Trophoblast cell (in vitro differentiated cells and primary cell): ENCODE results near the gene GALNT13.

Experiments
- DNase-seq, 2 donors: peaks; one replicate each; pipeline ENCODE4 v3.0.0-alpha.2; 2016
- H2AFZ ChIP-seq: 2 replicates; pipeline ENCODE4 v1.6.1; 2013; ENCODE audit warnings: low read length, moderate library complexity, mild to moderate bottlenecking; ENCODE audit not compliant: insufficient read depth, poor library complexity
- H2AK5ac ChIP-seq: 2 replicates; pipeline ENCODE4 v1.6.1; 2013; ENCODE audit warnings: mild to moderate bottlenecking, low read length
- H2BK120ac ChIP-seq: 2 replicates; pipeline ENCODE4 v1.6.1; 2013; ENCODE audit warnings: low read length, mild to moderate bottlenecking, moderate library complexity; ENCODE audit not compliant: insufficient read depth, poor library complexity
- H2BK12ac ChIP-seq: 2 replicates; pipeline ENCODE4 v1.6.1; 2013; ENCODE audit warnings: mild to moderate bottlenecking, low read length, moderate library complexity
- H2BK5ac ChIP-seq: 2 replicates; pipeline ENCODE4 v1.6.1; 2013; ENCODE audit warnings: low read length, low read depth, moderate library complexity, mild to moderate bottlenecking; ENCODE audit not compliant: poor library complexity
- H3K14ac ChIP-seq: 2 replicates; pipeline ENCODE4 v1.6.1; 2013; ENCODE audit warnings: mild to moderate bottlenecking, low read length
- H3K18ac ChIP-seq: 2 replicates; pipeline ENCODE4 v1.6.1; 2013; ENCODE audit warnings: mild to moderate bottlenecking, low read length
- H3K23ac ChIP-seq: 2 replicates; pipeline ENCODE4 v1.6.1; 2013; ENCODE audit warnings: low read length
- H3K27ac ChIP-seq: 2 replicates; pipeline ENCODE4 v1.5.1; 2013; ENCODE audit warnings: low read depth, mild to moderate bottlenecking, inconsistent platforms, low read length, moderate library complexity
- H3K27me3 ChIP-seq: 2 replicates; pipeline ENCODE4 v1.6.1; 2013; ENCODE audit warnings: inconsistent platforms, mild to moderate bottlenecking, low read length, moderate library complexity; ENCODE audit not compliant: insufficient read depth
- H3K36me3 ChIP-seq, 2 experiments: 1 replicate in 1 of 2; 2 replicates in 1 of 2; pipeline ENCODE4 v1.6.1; 2013; ENCODE audit warnings: low read length in 2 of 2, mild to moderate bottlenecking in 2 of 2, moderate library complexity in 1 of 2; ENCODE audit not compliant: insufficient read depth in 2 of 2, control insufficient read depth in 1 of 2
- H3K4ac ChIP-seq: 2 replicates; pipeline ENCODE4 v1.6.1; 2013; ENCODE audit warnings: low read depth, mild to moderate bottlenecking, low read length, moderate library complexity
- H3K4me1 ChIP-seq, 2 experiments: 1 replicate in 1 of 2; 2 replicates in 1 of 2; pipeline ENCODE4 v1.6.1; 2013; ENCODE audit warnings: low read length in 2 of 2, mild to moderate bottlenecking in 2 of 2, moderate library complexity in 1 of 2; ENCODE audit not compliant: insufficient read depth in 2 of 2, control insufficient read depth in 1 of 2
- H3K4me2 ChIP-seq: 2 replicates; pipeline ENCODE4 v1.6.1; 2013; ENCODE audit warnings: inconsistent platforms, mild to moderate bottlenecking, low read length, moderate library complexity
- H3K4me3 ChIP-seq: 2 replicates; pipeline ENCODE4 v1.5.1; 2013; ENCODE audit warnings: mild to moderate bottlenecking, low read depth, low read length, inconsistent platforms
- H3K79me1 ChIP-seq: one replicate; pipeline ENCODE4 v1.6.1; 2013; ENCODE audit warnings: low read length
- H3K79me2 ChIP-seq: 2 replicates; pipeline ENCODE4 v1.6.1; 2013; ENCODE audit warnings: low read length, mild to moderate bottlenecking; ENCODE audit not compliant: control insufficient read depth, insufficient read depth, poor library complexity
- H3K9ac ChIP-seq: 2 replicates; pipeline ENCODE4 v1.6.1; 2013; ENCODE audit warnings: mild to moderate bottlenecking, low read length
- H3K9me3 ChIP-seq: 2 replicates; pipeline ENCODE4 v1.6.1; 2013; ENCODE audit warnings: low read depth, mild to moderate bottlenecking, control low read depth, inconsistent platforms, low read length; ENCODE audit not compliant: insufficient read depth
- H4K12ac ChIP-seq: 2 replicates; pipeline ENCODE4 v1.6.1; 2013; ENCODE audit warnings: low read depth, mild to moderate bottlenecking, low read length, moderate library complexity
- H4K8ac ChIP-seq: 2 replicates; pipeline ENCODE4 v1.6.1; 2013; ENCODE audit warnings: low read depth, mild to moderate bottlenecking, low read length, moderate library complexity
- H4K91ac ChIP-seq: one replicate; pipeline ENCODE4 v1.6.1; 2013; ENCODE audit warnings: low read depth, mild to moderate bottlenecking, low read length, moderate library complexity
- WGBS: extraction: QIAGEN DNeasy Blood & Tissue Kit; methylation state at CpG from one replicate; pipeline ENCODE4 v1.1.7; 2013; ENCODE audit warnings: missing lambda C conversion rate; ENCODE audit not compliant: insufficient read length, insufficient coverage; ENCODE audit errors: extremely low coverage; 5-methylcytosine and 5-hydroxymethylcytosine counted together

GALNT13 gene

DNA sequence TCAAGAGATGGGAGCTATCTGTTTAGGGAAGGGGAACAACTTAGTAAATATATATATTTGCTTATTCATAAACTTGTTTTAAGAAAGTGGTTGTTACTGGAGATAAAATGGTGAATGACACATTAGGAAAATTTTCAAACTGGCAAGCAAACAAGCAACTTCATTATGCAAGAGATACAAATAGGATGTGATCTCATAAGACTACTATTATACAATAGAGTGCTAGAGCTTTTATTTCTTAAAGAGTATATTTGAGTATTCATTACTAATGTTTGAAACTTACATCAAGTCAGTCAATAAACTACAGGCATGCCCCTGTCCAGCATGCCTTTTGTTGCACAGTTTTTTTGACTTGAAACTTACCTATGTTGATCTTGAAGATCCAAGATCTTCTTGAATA, 471.6 kb downstream of the GALNT13 start:
- Histone ChIP-seq H4K8ac (no peak overlapping the region), H2BK5ac (no peak overlapping the region), H4K12ac (no peak overlapping the region), H3K14ac (no peak overlapping the region), H3K4me3 (no peak overlapping the region), H3K79me1 (no peaks in the 10 kb centered on the region), H3K18ac (no peak overlapping the region), H3K79me2 (no peaks in the 10 kb centered on the region), H2AK5ac (no peak overlapping the region), H2BK120ac (no peak overlapping the region), H4K91ac (no peak overlapping the region), H3K23ac (no peak overlapping the region), H3K9me3 (no peaks in the 10 kb centered on the region), H3K9ac (no peak overlapping the region), H3K36me3 (no peaks in the 10 kb centered on the region), H3K4ac (no peak overlapping the region), H2BK12ac (no peak overlapping the region), H3K27ac (no peak overlapping the region), H3K4me2 (no peak overlapping the region), H2AFZ (no peak overlapping the region), H3K27me3 (no peaks in the 10 kb centered on the region), H3K4me1 (no peaks in the 10 kb centered on the region)
- DNase-seq, result no peak

GRCh38 chr2:154350911-154351310, 479.2 kb downstream of the GALNT13 start:
- Histone ChIP-seq H3K4me1 (no peaks in the 10 kb centered on the region), H3K4ac (no peak overlapping the region), H3K4me2 (no peak overlapping the region), H4K91ac (no peak overlapping the region), H3K23ac (no peak overlapping the region), H3K18ac (no peak overlapping the region), H3K9ac (no peak overlapping the region), H4K8ac (no peak overlapping the region), H3K79me1 (no peaks in the 10 kb centered on the region), H2BK12ac (no peak overlapping the region), H3K4me3 (no peak overlapping the region), H3K9me3 (no peaks in the 10 kb centered on the region), H2BK5ac (no peak overlapping the region), H3K79me2 (no peaks in the 10 kb centered on the region), H3K36me3 (no peaks in the 10 kb centered on the region), H4K12ac (no peak overlapping the region), H2AK5ac (no peak overlapping the region), H3K14ac (no peak overlapping the region), H3K27me3 (no peaks in the 10 kb centered on the region), H2AFZ (no peak overlapping the region), H3K27ac (no peak overlapping the region), H2BK120ac (no peak overlapping the region)
- WGBS, result no CpG with 5 or more reads among the region's 3 CpGs
- no peak for DNase-seq

DNA sequence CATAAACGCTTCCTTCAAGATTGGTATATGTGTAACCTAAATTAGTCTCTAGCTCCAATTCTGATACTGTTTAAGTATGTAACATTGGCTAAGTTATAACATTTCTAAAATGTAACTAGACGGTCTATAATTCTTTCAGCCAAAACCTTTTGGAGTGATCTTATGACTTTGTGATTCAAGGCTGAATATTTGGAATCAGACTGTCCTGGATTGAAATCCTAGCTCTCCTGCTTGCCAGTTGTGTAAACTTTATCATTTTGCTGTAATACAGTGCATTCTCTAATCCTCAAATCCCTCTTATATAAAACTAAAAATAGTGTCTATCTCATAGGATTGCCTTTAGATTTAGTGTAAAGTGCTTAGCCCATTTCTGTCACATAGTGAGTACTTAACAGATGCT, 489.6 kb downstream of the GALNT13 start:
- no peaks in the 10 kb centered on the region for H3K36me3 ChIP-seq
- H4K8ac ChIP-seq, result no peak overlapping the region
- no CpG with 5 or more reads among the region's 2 CpGs for WGBS

DNA sequence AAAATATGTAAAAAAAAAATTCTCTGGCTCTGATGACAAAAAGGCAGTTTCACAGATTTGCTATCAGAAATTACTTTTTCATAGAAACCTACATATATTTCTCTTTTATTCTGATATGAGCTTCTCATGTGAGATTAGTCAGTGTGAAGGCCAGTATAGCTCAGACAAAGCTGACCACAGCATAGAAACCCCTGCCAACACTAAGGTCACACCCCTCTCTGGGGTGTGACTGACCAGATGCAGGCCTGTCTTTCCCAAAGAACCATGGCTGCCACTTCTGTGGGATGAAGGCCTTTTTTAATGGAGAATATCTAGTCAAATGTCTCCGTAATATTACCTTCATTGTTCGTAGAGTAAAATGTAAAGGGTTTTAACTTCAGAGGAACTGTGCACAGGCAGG, 496.4 kb downstream of the GALNT13 start:
- no peaks in the 10 kb centered on the region for H3K4me1 ChIP-seq
- no peak overlapping the region for H3K4me3 ChIP-seq
- no peak for DNase-seq
- no CpG with 5 or more reads among the region's 2 CpGs for WGBS
- no peaks in the 10 kb centered on the region for H3K79me1 ChIP-seq
- no peak overlapping the region for H3K18ac ChIP-seq
- no peak overlapping the region for H3K9ac ChIP-seq
- H3K4me2 ChIP-seq, result no peak overlapping the region
- H3K36me3 ChIP-seq, result no peaks in the 10 kb centered on the region
- no peaks in the 10 kb centered on the region for H3K27me3 ChIP-seq
- no peak overlapping the region for H4K91ac ChIP-seq
- no peaks in the 10 kb centered on the region for H3K79me2 ChIP-seq
- H2AFZ ChIP-seq, result no peak overlapping the region
- no peak overlapping the region for H2BK12ac ChIP-seq
- H3K4ac ChIP-seq, result no peak overlapping the region
- no peak overlapping the region for H3K14ac ChIP-seq
- H2BK120ac ChIP-seq, result no peak overlapping the region
- H2AK5ac ChIP-seq, result no peak overlapping the region
- no peak overlapping the region for H4K8ac ChIP-seq
- no peak overlapping the region for H3K23ac ChIP-seq
- no peak overlapping the region for H2BK5ac ChIP-seq
- H3K9me3 ChIP-seq, result no peaks in the 10 kb centered on the region
- no peak overlapping the region for H4K12ac ChIP-seq
- H3K27ac ChIP-seq, result no peak overlapping the region

More for the DNA sequence above, 489.6 kb downstream of the GALNT13 start:
- H3K79me2 ChIP-seq, result no peaks in the 10 kb centered on the region
- no peak overlapping the region for H4K91ac ChIP-seq
- no peak overlapping the region for H3K23ac ChIP-seq
- no peaks in the 10 kb centered on the region for H3K4me1 ChIP-seq
- H3K18ac ChIP-seq, result no peak overlapping the region
- no peaks in the 10 kb centered on the region for H3K79me1 ChIP-seq
- H3K4me2 ChIP-seq, result no peak overlapping the region
- no peak overlapping the region for H3K9ac ChIP-seq
- no peak overlapping the region for H3K4me3 ChIP-seq
- no peak overlapping the region for H3K4ac ChIP-seq
- no peak overlapping the region for H2AFZ ChIP-seq
- no peak overlapping the region for H3K14ac ChIP-seq
- no peak overlapping the region for H2BK12ac ChIP-seq
- no peaks in the 10 kb centered on the region for H3K27me3 ChIP-seq
- H2AK5ac ChIP-seq, result no peak overlapping the region
- no peak overlapping the region for H3K27ac ChIP-seq
- no peaks in the 10 kb centered on the region for H3K9me3 ChIP-seq
- H2BK5ac ChIP-seq, result no peak overlapping the region
- no peak overlapping the region for H2BK120ac ChIP-seq
- DNase-seq, result no peak
- no peak overlapping the region for H4K12ac ChIP-seq

DNA sequence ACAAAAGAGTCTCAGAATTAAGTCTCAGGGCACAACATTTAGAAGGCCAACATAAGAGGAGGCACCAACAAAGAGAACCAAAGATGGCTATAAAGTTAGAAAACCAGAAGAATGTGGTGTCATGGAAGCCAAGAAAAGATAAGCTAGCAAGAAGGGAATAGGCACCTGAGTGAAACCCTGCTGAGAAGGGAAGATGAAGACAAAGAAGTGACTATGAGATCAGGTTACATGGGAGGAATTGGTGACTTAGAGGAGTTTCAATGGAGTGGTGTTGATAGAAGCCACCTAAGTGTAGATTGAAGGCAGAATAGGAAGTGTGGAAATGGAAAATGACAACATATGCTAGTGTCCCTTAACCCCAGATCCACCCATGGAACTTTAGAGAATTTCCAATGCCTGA, 499.2 kb downstream of the GALNT13 start:
- H3K36me3 ChIP-seq, result no peaks in the 10 kb centered on the region
- no peak overlapping the region for H3K9ac ChIP-seq
- H2BK5ac ChIP-seq, result no peak overlapping the region
- no peak overlapping the region for H3K4me3 ChIP-seq
- H4K91ac ChIP-seq, result no peak overlapping the region
- H4K8ac ChIP-seq, result no peak overlapping the region
- H3K23ac ChIP-seq, result no peak overlapping the region
- H3K4me1 ChIP-seq, result peaks cover 0 to 3% of the 10 kb centered on the region in 2 experiments
- no peak for DNase-seq
- H3K9me3 ChIP-seq, result no peaks in the 10 kb centered on the region
- no peak overlapping the region for H3K4me2 ChIP-seq
- no peak overlapping the region for H2AK5ac ChIP-seq
- H3K27me3 ChIP-seq, result no peaks in the 10 kb centered on the region
- H2AFZ ChIP-seq, result no peak overlapping the region
- no peak overlapping the region for H4K12ac ChIP-seq
- H3K27ac ChIP-seq, result no peak overlapping the region
- H2BK120ac ChIP-seq, result no peak overlapping the region
- H3K4ac ChIP-seq, result no peak overlapping the region
- H3K18ac ChIP-seq, result no peak overlapping the region
- no peak overlapping the region for H2BK12ac ChIP-seq
- no peaks in the 10 kb centered on the region for H3K79me1 ChIP-seq
- H3K79me2 ChIP-seq, result no peaks in the 10 kb centered on the region
- no peak overlapping the region for H3K14ac ChIP-seq
